ENCODE measurements around the gene HS3ST6.
"Not testable (repeated sequence)": the region's sequence is repeated elsewhere in the genome, so short reads cannot be mapped to it uniquely, and the experiment has no call there.

Gene HS3ST6

GRCh38 chr16:1946495-1947368 is 28.5 kb upstream of the HS3ST6 start:
- no peak for DNase-seq

- no peak for DNase-seq
Observed at GRCh38 chr16:1945559-1946391, 27.6 kb upstream of the HS3ST6 start.

GRCh38 chr16:1944612-1945199 is 26.5 kb upstream of the HS3ST6 start:
- no peak for DNase-seq

GRCh38 chr16:1942810-1943726 is 24.9 kb upstream of the HS3ST6 start, which contains the start of gene MSRB1:
Gene MSRB1 (minus strand): TSS chr16:1943199. CDS start chr16:1943156, 43 bp downstream.
- peak; percentile 99 for DNase-seq

GRCh38 chr16:1942047-1942809 is 24.0 kb upstream of the HS3ST6 start:
- no peak for DNase-seq

GRCh38 chr16:1941162-1942046 is 23.2 kb upstream of the HS3ST6 start:
- DNase-seq = no peak

- no peak for DNase-seq
Observed at GRCh38 chr16:1940273-1941161, 22.3 kb upstream of the HS3ST6 start.

GRCh38 chr16:1939833-1940232 is 21.6 kb upstream of the HS3ST6 start:
- DNase-seq = not testable (repeated sequence)

- DNase-seq = no peak
Observed at GRCh38 chr16:1938910-1939309, 20.7 kb upstream of the HS3ST6 start.

- DNase-seq = no peak
Observed at GRCh38 chr16:1938316-1938715, 20.1 kb upstream of the HS3ST6 start.

- DNase-seq = no peak
Observed at GRCh38 chr16:1936945-1937479, 18.8 kb upstream of the HS3ST6 start.

- DNase-seq = no peak
Observed at GRCh38 chr16:1933097-1933661, 15.0 kb upstream of the HS3ST6 start.

- DNase-seq = no peak
Observed at GRCh38 chr16:1932050-1933028, 14.1 kb upstream of the HS3ST6 start.

GRCh38 chr16:1930338-1930720 is 12.1 kb upstream of the HS3ST6 start:
- no peak for DNase-seq

GRCh38 chr16:1929578-1930337 is 11.5 kb upstream of the HS3ST6 start:
- peak; percentile 92 for DNase-seq

- DNase-seq = no peak
Observed at GRCh38 chr16:1929105-1929504, 10.9 kb upstream of the HS3ST6 start.

- DNase-seq = no peak
Observed at GRCh38 chr16:1926271-1926670, 8.1 kb upstream of the HS3ST6 start.
